KMS-11 (cell line): ENCODE results near the gene WFS1.

Experiments
- H2AFZ ChIP-seq: fragments of 200-600 bp; sonication (generic); 2 replicates; pipeline ENCODE4 v1.6.1; 2016; ENCODE audit warnings: antibody characterized with exemption, mixed run types, low read depth
- H3K27ac ChIP-seq: fragments of 200-600 bp; sonication (generic); 2 replicates; pipeline ENCODE4 v1.6.1; 2016; ENCODE audit warnings: mild to moderate bottlenecking, mixed run types
- H3K27me3 ChIP-seq: fragments of 200-600 bp; sonication (generic); 2 replicates; pipeline ENCODE4 v1.6.1; 2017; ENCODE audit warnings: mild to moderate bottlenecking, low read depth, mixed run types, moderate library complexity; ENCODE audit not compliant: insufficient read depth
- H3K36me3 ChIP-seq: fragments of 200-600 bp; sonication (generic); 2 replicates; pipeline ENCODE4 v1.6.1; 2017; ENCODE audit warnings: mild to moderate bottlenecking, mixed run types; ENCODE audit not compliant: insufficient read depth
- H3K4me1 ChIP-seq: fragments of 200-600 bp; sonication (generic); 2 replicates; pipeline ENCODE4 v1.6.1; 2016; ENCODE audit warnings: mild to moderate bottlenecking, low read depth, mixed run types; ENCODE audit not compliant: poor library complexity, severe bottlenecking
- H3K4me2 ChIP-seq: fragments of 200-600 bp; sonication (generic); 2 replicates; pipeline ENCODE4 v1.7.0; 2016; ENCODE audit warnings: mild to moderate bottlenecking, mixed run types
- H3K4me3 ChIP-seq: fragments of 200-600 bp; sonication (generic); IDR thresholded peaks from 2 replicates; pipeline ENCODE4 v1.6.1; 2017; ENCODE audit warnings: low read depth, low read length, mixed read lengths; ENCODE audit not compliant: insufficient read depth
- H3K79me2 ChIP-seq: fragments of 200-600 bp; sonication (generic); 2 replicates; pipeline ENCODE4 v1.6.1; 2016; ENCODE audit warnings: low read depth, mixed run types; ENCODE audit not compliant: insufficient read depth
- H3K9ac ChIP-seq: fragments of 200-600 bp; sonication (generic); 2 replicates; pipeline ENCODE4 v1.6.1; 2016; ENCODE audit warnings: mild to moderate bottlenecking, mixed run types
- H4K20me1 ChIP-seq: fragments of 200-600 bp; sonication (generic); 2 replicates; pipeline ENCODE4 v1.6.1; 2016; ENCODE audit warnings: mild to moderate bottlenecking, mixed run types; ENCODE audit not compliant: insufficient read depth
- TF ChIP-seq, protein P1 (sequence below): fragments of 200-600 bp; sonication (generic); conservative IDR thresholded peaks from 2 replicates; pipeline ENCODE4 v1.6.1; 2017; ENCODE audit warnings: low read depth, mild to moderate bottlenecking, antibody characterized with exemption, low read length, moderate library complexity, mixed read lengths

The WFS1 gene

DNA sequence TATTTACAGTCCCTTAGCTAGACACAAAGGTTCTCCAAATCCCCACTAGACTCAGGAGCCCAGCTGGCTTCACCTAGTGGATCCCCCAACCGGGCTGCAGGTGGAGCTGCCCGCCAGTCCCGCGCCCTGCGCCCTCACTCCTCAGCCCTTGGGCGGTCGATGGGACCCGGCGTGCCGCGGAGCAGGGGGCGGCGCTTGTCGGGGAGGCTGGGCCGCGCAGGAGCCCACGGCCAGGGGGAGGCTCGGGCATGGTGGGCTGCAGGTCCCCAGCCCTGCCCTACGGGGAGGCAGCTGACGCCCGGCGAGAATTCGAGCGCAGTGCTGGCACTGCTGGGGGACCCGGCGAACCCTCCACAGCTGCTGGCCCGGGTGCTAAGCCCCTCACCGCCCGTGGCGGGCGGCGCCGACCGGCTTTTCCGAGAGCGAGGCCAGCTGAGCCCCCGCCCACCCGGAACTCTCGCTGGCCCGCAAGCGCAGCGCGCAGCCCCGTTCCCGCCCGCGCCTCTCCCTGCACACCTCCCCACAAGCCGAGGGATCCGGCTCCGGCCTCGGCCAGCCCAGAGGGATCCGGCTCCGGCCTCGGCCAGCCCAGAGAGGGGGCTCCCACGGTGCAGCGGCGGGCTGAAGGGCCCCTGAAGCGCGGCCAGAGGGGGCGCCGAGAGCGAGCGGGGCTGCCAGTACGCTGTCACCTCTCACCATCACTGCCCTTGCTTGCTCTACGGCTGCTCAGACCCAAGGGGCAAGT is 39.4 kb downstream of the WFS1 start:
- Histone ChIP-seq H3K9ac (no peak overlapping the region), H3K27ac (no peak overlapping the region), H2AFZ (no peak overlapping the region), H3K79me2 (no peaks in the 10 kb centered on the region), H3K4me2 (no peak overlapping the region), H4K20me1 (no peaks in the 10 kb centered on the region), H3K36me3 (no peaks in the 10 kb centered on the region), H3K4me1 (peaks cover 3% of the 10 kb centered on the region), H3K27me3 (no peaks in the 10 kb centered on the region; the same call in 1 of the 2 replicates), H3K4me3 (no peak overlapping the region)
- TF ChIP-seq, protein P1, sequence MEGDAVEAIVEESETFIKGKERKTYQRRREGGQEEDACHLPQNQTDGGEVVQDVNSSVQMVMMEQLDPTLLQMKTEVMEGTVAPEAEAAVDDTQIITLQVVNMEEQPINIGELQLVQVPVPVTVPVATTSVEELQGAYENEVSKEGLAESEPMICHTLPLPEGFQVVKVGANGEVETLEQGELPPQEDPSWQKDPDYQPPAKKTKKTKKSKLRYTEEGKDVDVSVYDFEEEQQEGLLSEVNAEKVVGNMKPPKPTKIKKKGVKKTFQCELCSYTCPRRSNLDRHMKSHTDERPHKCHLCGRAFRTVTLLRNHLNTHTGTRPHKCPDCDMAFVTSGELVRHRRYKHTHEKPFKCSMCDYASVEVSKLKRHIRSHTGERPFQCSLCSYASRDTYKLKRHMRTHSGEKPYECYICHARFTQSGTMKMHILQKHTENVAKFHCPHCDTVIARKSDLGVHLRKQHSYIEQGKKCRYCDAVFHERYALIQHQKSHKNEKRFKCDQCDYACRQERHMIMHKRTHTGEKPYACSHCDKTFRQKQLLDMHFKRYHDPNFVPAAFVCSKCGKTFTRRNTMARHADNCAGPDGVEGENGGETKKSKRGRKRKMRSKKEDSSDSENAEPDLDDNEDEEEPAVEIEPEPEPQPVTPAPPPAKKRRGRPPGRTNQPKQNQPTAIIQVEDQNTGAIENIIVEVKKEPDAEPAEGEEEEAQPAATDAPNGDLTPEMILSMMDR = no peak

DNA sequence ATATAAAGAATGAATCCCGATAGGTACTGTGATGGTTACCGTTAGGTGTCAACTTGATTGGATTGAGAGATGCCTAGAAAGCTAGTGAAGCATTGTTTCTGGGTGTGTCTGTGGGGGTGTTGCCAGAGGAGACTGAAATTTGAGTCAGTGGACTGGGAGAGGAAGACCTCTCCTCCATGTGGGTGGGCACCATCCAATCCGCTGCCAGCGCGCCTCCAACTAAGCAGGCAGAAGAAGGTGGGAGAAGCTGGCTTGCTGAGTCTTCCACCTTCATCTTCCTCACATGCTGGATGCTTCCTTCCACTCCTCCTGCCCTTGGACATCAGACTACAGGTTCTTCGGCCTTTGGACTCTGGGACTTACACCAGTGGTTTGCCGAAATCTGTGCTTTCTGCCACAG is 40.1 kb downstream of the WFS1 start:
- H3K36me3 ChIP-seq = no peaks in the 10 kb centered on the region
- H4K20me1 ChIP-seq = no peaks in the 10 kb centered on the region
- no peaks in the 10 kb centered on the region for H3K79me2 ChIP-seq
- H3K27ac ChIP-seq = no peak overlapping the region
- H3K9ac ChIP-seq = no peak overlapping the region
- no peak overlapping the region for H3K4me3 ChIP-seq
- H3K4me2 ChIP-seq = no peak overlapping the region
- H3K4me1 ChIP-seq = peaks cover 3% of the 10 kb centered on the region
- no peak overlapping the region for H2AFZ ChIP-seq
- TF ChIP-seq, protein P1 = no peak
- no peaks in the 10 kb centered on the region; the same call in 1 of the 2 replicates for H3K27me3 ChIP-seq

DNA sequence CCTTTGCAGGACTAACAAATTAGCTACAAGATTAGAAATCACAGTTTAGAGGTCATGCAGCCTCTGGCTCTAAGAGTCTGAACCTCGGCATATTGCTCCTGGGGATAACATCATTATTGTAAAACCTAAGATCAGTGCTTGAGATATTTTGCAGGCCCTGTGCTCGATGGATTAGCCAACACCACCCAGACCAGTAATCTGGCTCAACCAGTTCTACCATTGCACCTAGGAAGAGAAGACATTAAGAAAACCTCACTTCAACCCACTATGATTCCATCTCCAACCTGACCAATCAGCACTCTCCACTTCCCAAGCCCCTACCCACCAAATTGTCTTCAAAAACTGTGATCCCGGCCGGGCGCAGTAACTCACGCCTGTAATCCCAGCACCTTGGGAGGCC is 43.6 kb downstream of the WFS1 start:
- Histone ChIP-seq H3K27me3 (peaks cover 8% of the 10 kb centered on the region; the same call in 1 of the 2 replicates), H3K4me2 (no peak overlapping the region), H3K4me3 (no peak overlapping the region), H3K9ac (no peak overlapping the region), H3K27ac (no peak overlapping the region), H3K79me2 (no peaks in the 10 kb centered on the region), H3K36me3 (no peaks in the 10 kb centered on the region), H3K4me1 (no peaks in the 10 kb centered on the region), H4K20me1 (no peaks in the 10 kb centered on the region), H2AFZ (no peak overlapping the region)
- TF ChIP-seq, protein P1 = no peak

DNA sequence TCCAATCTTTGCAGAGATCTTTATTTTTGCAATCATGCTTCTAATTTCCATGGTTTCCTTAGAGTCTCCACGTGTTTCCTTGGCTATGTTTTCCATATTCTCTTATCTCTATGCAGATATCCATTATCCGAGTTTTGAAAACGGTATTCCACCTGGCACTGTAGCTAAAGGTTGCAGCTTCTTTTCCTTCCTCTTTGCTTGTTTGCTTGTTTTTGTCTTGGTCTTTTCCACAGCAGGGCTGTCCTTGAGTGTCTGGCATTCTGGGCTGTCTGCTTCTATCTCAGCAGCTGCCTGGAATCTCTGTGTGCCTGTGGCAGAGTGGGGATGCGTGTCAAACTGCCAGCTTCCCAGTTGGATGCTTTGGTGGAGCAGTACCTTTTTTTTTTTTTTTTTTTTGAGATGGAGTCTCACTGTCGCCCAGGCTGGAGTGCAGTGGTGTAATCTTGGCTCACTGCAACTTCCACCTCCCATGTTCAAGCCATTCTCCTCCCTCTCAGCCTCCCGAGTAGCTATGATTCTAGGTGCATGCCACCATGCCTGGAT is 46.9 kb downstream of the WFS1 start:
- H3K4me2 ChIP-seq = no peak overlapping the region
- no peaks in the 10 kb centered on the region for H3K79me2 ChIP-seq
- TF ChIP-seq, protein P1 = no peak
- H4K20me1 ChIP-seq = no peaks in the 10 kb centered on the region
- H3K27me3 ChIP-seq = peaks cover 14% of the 10 kb centered on the region; the same call in 1 of the 2 replicates
- no peaks in the 10 kb centered on the region for H3K4me1 ChIP-seq
- H3K9ac ChIP-seq = no peak overlapping the region
- no peak overlapping the region for H2AFZ ChIP-seq
- no peak overlapping the region for H3K27ac ChIP-seq
- H3K4me3 ChIP-seq = no peak overlapping the region
- no peaks in the 10 kb centered on the region for H3K36me3 ChIP-seq
